22Rv1 (cell line): ENCODE results near the gene TNFRSF21.

Experiments used
- ZFX ChIP-seq: fragments of 450-650 bp; IDR thresholded peaks from 2 replicates; pipeline ENCODE4 v1.6.1; 2017; ENCODE audit warnings: antibody characterized with exemption, borderline replicate concordance
- TF ChIP-seq, protein P1 (sequence below): fragments of 450-650 bp; IDR thresholded peaks from 2 replicates; pipeline ENCODE4 v1.5.1; 2017; ENCODE audit warnings: mild to moderate bottlenecking

- TF ChIP-seq, protein P1, sequence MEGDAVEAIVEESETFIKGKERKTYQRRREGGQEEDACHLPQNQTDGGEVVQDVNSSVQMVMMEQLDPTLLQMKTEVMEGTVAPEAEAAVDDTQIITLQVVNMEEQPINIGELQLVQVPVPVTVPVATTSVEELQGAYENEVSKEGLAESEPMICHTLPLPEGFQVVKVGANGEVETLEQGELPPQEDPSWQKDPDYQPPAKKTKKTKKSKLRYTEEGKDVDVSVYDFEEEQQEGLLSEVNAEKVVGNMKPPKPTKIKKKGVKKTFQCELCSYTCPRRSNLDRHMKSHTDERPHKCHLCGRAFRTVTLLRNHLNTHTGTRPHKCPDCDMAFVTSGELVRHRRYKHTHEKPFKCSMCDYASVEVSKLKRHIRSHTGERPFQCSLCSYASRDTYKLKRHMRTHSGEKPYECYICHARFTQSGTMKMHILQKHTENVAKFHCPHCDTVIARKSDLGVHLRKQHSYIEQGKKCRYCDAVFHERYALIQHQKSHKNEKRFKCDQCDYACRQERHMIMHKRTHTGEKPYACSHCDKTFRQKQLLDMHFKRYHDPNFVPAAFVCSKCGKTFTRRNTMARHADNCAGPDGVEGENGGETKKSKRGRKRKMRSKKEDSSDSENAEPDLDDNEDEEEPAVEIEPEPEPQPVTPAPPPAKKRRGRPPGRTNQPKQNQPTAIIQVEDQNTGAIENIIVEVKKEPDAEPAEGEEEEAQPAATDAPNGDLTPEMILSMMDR: no peak
- TF ChIP-seq ZFX: no peak
Observed at GRCh38 chr6:47353871-47354270, 44.2 kb upstream of the TNFRSF21 start.
